Lower lobe of right lung (tissue), 2 donors: ENCODE measurements around the gene GON4L. TPM values are rescaled to one million over a fixed set of nuclear protein-coding genes. Genes with fewer than 3 reads are reported as not detected.
"Not testable (repeated sequence)": the region's sequence is repeated elsewhere in the genome, so short reads cannot be mapped to it uniquely, and the experiment has no call there.

Experiments
- ATAC-seq, 2 donors: fragments of 200-7000 bp; cut with Tn5 transposase; one replicate each; pipeline ENCODE4 v1.9.1; 2020 to 2022; ENCODE audit warnings: mild to moderate bottlenecking in 2 of 2, moderate library complexity in 2 of 2
- DNase-seq: peaks from one replicate; pipeline ENCODE4 v3.0.0-alpha.2; 2020
- H3K27ac ChIP-seq: fragments of 200-600 bp; one replicate; pipeline ENCODE4 v1.8.0; 2022
- H3K27me3 ChIP-seq: fragments of 200-600 bp; one replicate; pipeline ENCODE4 v1.8.0; 2022; ENCODE audit warnings: low read depth
- H3K36me3 ChIP-seq: fragments of 200-600 bp; one replicate; pipeline ENCODE4 v1.8.0; 2022; ENCODE audit warnings: mild to moderate bottlenecking
- H3K4me1 ChIP-seq: fragments of 200-600 bp; one replicate; pipeline ENCODE4 v1.8.0; 2022
- H3K4me3 ChIP-seq: fragments of 200-600 bp; one replicate; pipeline ENCODE4 v1.8.0; 2022; ENCODE audit warnings: mild to moderate bottlenecking
- H3K9me3 ChIP-seq: fragments of 200-600 bp; one replicate; pipeline ENCODE4 v1.8.0; 2022
- intact Hi-C: fragments of 100-400 bp; cut with DNase I; formaldehyde crosslinking; loops from one replicate; pipeline ENCODE4 v1.11.0; 2022
- total RNA-seq: library from RNA; stranded (reverse); fragmentation: NEBNext Ultra II Directional; extraction: Animal tissue kit (Norgen Biotek cat#: 25700); gene quantifications from one replicate; pipeline ENCODE4 v1.2.1, GENCODE V29; 2021
- TF ChIP-seq, protein P1 (sequence below): fragments of 200-600 bp; IDR thresholded peaks from one replicate; pipeline ENCODE4 v1.8.0; 2022; ENCODE audit warnings: antibody characterized with exemption, mild to moderate bottlenecking
- donor health status: DM: no; HTN: yes; CAD: no; lungs with severe emphysema.

GON4L gene
- total RNA-seq, 1 donor from 2014 or later, result 46.9 TPM

DNA sequence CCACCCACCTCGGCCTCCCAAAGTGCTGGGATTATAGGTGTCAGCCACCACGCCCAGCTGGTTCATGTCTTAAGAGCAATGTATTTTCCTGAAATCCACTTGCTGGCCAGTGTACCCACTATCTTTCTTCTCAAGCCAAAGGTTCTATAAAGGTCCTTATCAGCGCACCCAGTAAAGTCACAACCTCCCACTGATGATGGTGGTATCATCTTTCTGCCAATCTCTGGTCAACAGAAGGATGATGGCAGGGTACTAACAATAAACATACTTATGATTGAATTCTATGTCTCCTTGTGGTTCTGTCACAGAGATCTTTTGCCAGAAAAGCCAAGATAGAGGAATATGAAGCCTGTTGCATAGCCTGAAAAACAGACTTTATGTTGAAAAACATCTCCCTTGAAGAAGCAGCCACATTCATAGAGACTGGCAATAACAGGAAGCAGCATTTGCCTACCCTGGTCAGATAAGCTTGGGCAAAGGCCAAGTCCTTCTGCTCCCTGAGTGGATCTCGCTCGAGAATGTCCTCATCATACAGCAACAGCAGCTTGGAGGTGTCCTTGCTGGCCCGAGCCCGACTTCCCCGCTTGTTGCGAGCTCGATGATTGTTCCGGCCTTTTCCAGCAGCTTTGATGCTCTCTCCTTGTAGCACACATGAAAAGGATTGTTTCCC, 95.1 kb downstream of the GON4L start:
- Histone ChIP-seq H3K27me3 (no peaks in the 10 kb centered on the region), H3K9me3 (no peaks in the 10 kb centered on the region), H3K36me3 (peaks cover 94% of the 10 kb centered on the region), H3K27ac (no peak overlapping the region), H3K4me1 (peaks cover 13% of the 10 kb centered on the region), H3K4me3 (no peak overlapping the region)
- TF ChIP-seq, protein P1, sequence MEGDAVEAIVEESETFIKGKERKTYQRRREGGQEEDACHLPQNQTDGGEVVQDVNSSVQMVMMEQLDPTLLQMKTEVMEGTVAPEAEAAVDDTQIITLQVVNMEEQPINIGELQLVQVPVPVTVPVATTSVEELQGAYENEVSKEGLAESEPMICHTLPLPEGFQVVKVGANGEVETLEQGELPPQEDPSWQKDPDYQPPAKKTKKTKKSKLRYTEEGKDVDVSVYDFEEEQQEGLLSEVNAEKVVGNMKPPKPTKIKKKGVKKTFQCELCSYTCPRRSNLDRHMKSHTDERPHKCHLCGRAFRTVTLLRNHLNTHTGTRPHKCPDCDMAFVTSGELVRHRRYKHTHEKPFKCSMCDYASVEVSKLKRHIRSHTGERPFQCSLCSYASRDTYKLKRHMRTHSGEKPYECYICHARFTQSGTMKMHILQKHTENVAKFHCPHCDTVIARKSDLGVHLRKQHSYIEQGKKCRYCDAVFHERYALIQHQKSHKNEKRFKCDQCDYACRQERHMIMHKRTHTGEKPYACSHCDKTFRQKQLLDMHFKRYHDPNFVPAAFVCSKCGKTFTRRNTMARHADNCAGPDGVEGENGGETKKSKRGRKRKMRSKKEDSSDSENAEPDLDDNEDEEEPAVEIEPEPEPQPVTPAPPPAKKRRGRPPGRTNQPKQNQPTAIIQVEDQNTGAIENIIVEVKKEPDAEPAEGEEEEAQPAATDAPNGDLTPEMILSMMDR, result no peak
- ATAC-seq (no peak), DNase-seq (no peak)
- intact Hi-C loops, result no loop called here

DNA sequence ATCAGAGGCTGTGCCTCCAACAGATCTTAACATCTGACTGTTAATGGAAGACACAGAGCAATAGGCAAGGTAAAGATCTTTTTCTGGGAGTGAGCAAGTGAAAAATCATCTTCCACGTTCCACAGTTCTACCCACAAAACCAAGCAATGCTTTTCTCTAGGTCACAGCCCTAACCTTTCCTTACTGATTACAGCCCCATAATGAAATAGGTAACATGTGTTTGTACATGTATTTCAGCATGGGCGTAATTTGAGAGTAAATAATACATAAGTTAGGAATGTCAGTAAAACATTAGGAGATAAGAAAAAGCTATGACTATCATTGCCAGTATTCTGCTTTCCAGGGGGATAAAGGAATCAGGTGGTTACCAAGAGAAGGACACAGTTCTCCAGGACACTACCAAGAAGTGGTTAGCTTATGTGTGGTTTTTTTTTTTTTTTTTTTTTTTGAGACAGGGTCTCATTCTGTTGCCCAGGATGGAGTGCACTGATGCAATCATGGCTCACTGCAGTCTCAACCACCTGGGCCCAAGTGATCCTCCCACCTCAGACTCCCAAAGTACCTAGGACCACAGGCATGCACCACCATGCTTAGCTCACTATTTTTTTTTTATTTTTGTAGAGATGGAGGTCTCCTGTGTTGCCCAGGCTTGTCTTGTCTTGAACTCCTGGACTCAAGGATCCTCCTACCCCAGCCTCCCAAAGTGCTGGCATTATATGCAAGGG, 96.1 kb downstream of the GON4L start:
- H3K36me3 ChIP-seq, result peaks cover 94% of the 10 kb centered on the region
- no peak for ATAC-seq
- H3K4me1 ChIP-seq, result peaks cover 13% of the 10 kb centered on the region
- H3K4me3 ChIP-seq, result no peak overlapping the region
- DNase-seq, result no peak
- no peak overlapping the region for H3K27ac ChIP-seq
- H3K27me3 ChIP-seq, result no peaks in the 10 kb centered on the region
- intact Hi-C loops, result no loop called here
- TF ChIP-seq, protein P1, result no peak
- no peaks in the 10 kb centered on the region for H3K9me3 ChIP-seq

DNA sequence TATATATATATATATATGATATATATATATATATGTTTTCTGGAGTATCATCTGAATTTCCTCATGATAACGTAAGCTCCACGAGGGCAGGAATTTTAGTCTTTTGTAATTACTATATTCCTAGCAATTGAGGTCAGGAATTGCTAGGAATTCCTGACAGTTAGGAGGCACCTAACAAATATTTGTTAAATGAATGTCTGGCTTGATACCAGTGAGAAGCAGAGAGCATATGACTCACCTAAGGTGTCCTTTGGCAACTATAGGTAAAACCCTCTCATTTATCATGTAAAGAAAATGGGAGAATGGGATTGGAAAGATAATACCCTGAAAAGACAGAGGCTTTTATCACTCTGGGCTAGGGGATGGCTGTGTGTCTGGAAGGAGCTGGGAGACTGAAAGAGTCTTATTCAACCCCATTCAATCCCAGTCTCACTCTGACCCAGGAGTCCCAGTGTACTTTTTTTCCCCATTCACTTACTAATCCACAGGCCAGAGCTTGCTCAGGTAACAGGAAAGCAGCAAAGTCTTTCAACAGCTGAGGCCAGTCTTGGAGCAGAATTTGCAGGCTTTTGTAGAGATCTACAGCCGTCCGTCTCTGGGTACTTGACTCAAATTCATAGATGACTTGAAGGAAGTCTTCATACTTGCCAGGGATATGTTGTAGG, 96.9 kb downstream of the GON4L start:
- H3K27me3 ChIP-seq, result no peaks in the 10 kb centered on the region
- TF ChIP-seq, protein P1, result no peak
- no peak for ATAC-seq
- H3K4me1 ChIP-seq, result peaks cover 13% of the 10 kb centered on the region
- H3K27ac ChIP-seq, result no peak overlapping the region
- intact Hi-C loops, result no loop called here
- no peak overlapping the region for H3K4me3 ChIP-seq
- DNase-seq, result no peak
- peaks cover 93% of the 10 kb centered on the region for H3K36me3 ChIP-seq
- no peaks in the 10 kb centered on the region for H3K9me3 ChIP-seq

DNA sequence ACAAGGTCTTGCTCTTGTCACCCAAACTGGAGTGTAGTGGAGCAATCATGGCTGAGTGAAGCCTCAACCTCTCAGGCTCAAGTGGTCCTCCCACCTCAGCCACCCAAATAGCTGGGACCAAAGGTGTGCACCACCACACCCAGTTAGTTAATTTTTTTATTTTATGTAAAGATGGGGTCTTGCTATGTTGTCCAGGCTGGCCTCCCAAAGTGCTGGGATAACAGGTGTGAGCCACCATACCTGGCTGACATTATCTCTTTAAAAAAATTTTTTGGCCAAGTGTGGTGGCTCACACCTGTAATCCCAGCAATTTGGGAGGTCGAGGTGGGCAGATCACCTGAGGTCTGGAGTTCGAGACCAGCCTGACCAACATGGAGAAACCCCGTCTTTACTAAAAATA, 98.0 kb downstream of the GON4L start:
- H3K9me3 ChIP-seq, H3K27ac ChIP-seq, H3K27me3 ChIP-seq, DNase-seq, H3K4me3 ChIP-seq, ATAC-seq, intact Hi-C loops: not testable (repeated sequence)
- peaks cover 89% of the 10 kb centered on the region for H3K36me3 ChIP-seq
- H3K4me1 ChIP-seq, result peaks cover 12% of the 10 kb centered on the region

DNA sequence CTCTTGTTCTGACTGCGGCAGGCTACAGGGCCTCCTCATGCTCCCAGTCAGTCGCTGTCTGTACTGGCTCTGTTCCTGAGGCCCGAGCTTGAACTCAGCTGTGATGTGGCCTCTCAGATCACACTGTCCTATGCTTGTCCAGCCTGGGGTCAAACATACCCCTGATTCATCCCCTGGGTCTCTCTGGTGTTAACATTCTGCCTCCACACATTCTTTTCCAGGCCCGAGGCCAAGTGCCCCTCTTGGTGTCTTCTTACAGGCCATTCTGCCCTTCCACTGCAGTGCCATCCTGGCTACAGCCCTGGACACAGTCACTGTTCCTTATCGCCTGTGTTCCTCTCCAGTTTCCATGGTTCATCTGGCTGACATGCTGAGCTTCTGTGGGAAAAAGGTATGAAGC, 108.9 kb downstream of the GON4L start:
- intact Hi-C loops, result not testable (repeated sequence)

DNA sequence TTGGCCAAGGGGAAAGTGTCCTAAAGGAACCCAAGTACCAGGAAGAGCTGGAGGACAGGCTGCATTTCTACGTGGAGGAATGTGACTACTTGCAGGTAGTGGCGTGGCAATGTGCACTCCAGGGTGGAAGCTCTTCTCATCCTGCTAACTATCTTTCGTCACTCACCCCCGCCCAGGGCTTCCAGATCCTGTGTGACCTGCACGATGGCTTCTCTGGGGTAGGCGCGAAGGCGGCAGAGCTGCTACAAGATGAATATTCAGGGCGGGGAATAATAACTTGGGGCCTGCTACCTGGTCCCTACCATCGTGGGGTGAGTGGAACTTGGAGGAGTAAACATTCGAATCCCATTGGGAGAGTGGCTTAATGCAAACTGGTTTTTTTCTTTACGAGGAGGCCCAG, 109.4 kb downstream of the GON4L start:
- DNase-seq, intact Hi-C loops, H3K4me1 ChIP-seq, H3K27ac ChIP-seq, H3K9me3 ChIP-seq, H3K27me3 ChIP-seq, ATAC-seq, H3K4me3 ChIP-seq: not testable (repeated sequence)
- peaks cover 34% of the 10 kb centered on the region for H3K36me3 ChIP-seq

More for the DNA sequence above, 108.9 kb downstream of the GON4L start:
- not testable (repeated sequence) for H3K27me3 ChIP-seq, ATAC-seq, H3K4me3 ChIP-seq, H3K4me1 ChIP-seq, H3K9me3 ChIP-seq, H3K27ac ChIP-seq, DNase-seq
- H3K36me3 ChIP-seq, result peaks cover 40% of the 10 kb centered on the region

DNA sequence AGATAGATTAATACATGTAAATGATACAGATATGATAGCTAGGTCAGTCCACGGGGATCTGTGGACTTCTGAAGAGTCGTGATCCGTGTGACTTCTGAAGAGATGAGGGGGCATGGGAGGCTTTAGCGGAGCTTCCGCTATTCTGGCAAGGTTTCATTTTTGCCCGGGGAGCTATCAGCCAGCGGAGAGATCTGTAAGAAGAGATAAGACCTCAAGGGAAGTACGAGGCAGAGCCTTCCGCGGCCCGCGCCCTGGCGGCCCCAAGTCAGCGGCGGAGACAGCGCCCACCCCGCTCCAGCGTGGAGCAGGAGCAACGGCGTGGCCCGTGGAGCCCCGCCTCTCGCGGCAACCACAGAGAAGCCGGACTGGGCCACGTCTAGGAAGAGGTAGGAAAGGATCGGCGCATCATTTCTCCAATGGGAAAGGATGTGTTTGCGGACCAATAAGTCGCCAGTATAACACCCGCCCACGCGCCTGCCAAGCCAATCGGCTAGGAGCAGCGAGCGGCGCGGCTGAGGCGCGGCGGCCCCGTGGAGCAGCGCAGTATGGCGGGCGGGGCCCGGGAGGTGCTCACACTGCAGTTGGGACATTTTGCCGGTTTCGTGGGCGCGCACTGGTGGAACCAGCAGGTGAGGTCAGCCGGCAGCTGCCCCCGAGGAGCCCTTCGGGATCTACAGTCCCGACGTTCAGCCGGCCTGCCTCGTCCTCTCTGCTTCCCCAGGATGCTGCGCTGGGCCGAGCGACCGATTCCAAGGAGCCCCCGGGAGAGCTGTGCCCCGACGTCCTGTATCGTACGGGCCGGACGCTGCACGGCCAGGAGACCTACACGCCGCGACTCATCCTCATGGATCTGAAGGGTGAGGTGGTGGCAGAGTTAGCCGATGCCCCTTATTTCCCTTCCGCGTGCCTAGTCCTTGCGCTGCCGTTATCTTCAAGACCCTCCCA, 111.5 kb downstream of the GON4L start:
- H3K9me3 ChIP-seq, H3K4me1 ChIP-seq, H3K27me3 ChIP-seq, intact Hi-C loops: not testable (repeated sequence)
- ATAC-seq (peak; percentile 98 to 99), DNase-seq (peak; percentile 99)
- peak overlapping the region; percentile 71 for H3K27ac ChIP-seq
- peaks cover 17% of the 10 kb centered on the region for H3K36me3 ChIP-seq
- peak overlapping the region; percentile 63 for H3K4me3 ChIP-seq
